ENCODE data around the gene FNDC8. TPM values are rescaled to one million over a fixed set of nuclear protein-coding genes. Genes with fewer than 3 reads are reported as not detected.

FNDC8 gene
- total RNA-seq, 2 experiments from 2014 or later, result not detected

DNA sequence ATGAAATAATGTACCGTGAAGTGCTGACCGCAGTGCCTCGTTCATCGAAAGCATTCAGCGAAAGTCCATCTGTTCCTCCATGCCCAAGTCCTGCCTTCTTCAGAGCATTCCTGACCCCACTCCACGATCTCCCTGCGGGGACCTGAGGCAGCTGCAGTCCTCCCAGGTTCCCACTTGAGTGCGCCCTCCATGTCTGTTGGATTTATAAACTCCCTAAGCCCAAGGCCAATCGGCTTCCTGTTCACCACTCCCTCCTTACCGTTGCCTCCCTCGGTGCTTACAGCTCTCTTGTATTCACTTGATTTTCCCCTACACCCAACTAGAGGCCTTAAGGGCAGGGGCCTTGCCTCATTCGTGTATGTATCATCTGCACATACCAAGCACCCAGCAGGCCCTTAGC lies 4.6 kb upstream of the FNDC8 start:
- ChIA-PET CTCF (interaction anchor here (4.2 kb wide), 1 partner anchor 118 kb away, joined by 59 read pairs; no protein-coding TSS in a partner anchor), POLR2A (interaction anchor here (1.0 to 1.5 kb wide), 2 partner anchors 23 to 126 kb away, joined by 3 to 4 read pairs; no protein-coding TSS in a partner anchor)
- peaks cover 28% of the 10 kb centered on the region for H3K4me1 Mint-ChIP-seq (ENCODE audit: low read depth)
- intact Hi-C loops (cut with micrococcal nuclease), result no loop called here
- DNase-seq (no peak), ATAC-seq (no peak)
- TF ChIP-seq, protein P1, sequence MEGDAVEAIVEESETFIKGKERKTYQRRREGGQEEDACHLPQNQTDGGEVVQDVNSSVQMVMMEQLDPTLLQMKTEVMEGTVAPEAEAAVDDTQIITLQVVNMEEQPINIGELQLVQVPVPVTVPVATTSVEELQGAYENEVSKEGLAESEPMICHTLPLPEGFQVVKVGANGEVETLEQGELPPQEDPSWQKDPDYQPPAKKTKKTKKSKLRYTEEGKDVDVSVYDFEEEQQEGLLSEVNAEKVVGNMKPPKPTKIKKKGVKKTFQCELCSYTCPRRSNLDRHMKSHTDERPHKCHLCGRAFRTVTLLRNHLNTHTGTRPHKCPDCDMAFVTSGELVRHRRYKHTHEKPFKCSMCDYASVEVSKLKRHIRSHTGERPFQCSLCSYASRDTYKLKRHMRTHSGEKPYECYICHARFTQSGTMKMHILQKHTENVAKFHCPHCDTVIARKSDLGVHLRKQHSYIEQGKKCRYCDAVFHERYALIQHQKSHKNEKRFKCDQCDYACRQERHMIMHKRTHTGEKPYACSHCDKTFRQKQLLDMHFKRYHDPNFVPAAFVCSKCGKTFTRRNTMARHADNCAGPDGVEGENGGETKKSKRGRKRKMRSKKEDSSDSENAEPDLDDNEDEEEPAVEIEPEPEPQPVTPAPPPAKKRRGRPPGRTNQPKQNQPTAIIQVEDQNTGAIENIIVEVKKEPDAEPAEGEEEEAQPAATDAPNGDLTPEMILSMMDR (IDR thresholded peaks at IDR 0.05), result no peak
- H3K27me3 Mint-ChIP-seq, result no peaks in the 10 kb centered on the region
- peaks cover 33% of the 10 kb centered on the region for H3K36me3 Mint-ChIP-seq (ENCODE audit: low read depth)
- no peak overlapping the region for H3K27ac Mint-ChIP-seq
- H3K9me3 Mint-ChIP-seq, result no peaks in the 10 kb centered on the region
- no peak overlapping the region for H3K4me3 Mint-ChIP-seq

DNA sequence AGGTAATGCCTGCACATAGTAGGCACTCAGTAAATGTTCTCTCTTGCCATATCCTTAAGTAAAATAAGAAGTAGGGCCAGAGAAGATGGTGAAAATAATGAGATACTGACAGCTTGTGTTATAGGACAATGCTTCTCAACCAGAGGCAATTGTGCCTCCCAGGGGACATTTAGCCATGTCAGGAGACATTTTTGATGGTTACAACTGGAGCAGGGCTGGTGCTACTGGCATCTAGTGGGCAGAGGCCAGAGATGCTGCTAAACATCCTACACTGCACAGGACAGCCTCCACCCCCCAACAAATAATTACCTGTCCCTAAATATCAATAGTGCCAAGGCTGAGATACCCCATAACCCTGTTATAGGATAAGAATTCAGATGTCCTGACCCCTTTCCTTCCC lies 3.4 kb upstream of the FNDC8 start:
- intact Hi-C loops (cut with micrococcal nuclease), result no loop called here
- ATAC-seq, result no peak
- Mint-ChIP-seq H3K9me3 (no peaks in the 10 kb centered on the region), H3K4me3 (peak overlapping the region; percentile 87), H3K36me3 (ENCODE audit: low read depth) (peaks cover 31% of the 10 kb centered on the region), H3K4me1 (ENCODE audit: low read depth) (peaks cover 28% of the 10 kb centered on the region), H3K27ac (peak overlapping the region; percentile 87), H3K27me3 (no peaks in the 10 kb centered on the region)
- peak; percentile 54 for DNase-seq
- TF ChIP-seq, protein P1 (IDR thresholded peaks at IDR 0.05), result peak; percentile 58
- ChIA-PET POLR2A (interaction anchor here (1.5 to 3.5 kb wide), 5 partner anchors 11 to 137 kb away, joined by 4 to 33 read pairs (median 15); partner anchors contain the start of gene LIG3), CTCF (interaction anchor here (1.0 to 4.2 kb wide), 16 partner anchors 10 to 145 kb away, joined by 3 to 59 read pairs (median 16); partner anchors contain the start of gene LIG3)

DNA sequence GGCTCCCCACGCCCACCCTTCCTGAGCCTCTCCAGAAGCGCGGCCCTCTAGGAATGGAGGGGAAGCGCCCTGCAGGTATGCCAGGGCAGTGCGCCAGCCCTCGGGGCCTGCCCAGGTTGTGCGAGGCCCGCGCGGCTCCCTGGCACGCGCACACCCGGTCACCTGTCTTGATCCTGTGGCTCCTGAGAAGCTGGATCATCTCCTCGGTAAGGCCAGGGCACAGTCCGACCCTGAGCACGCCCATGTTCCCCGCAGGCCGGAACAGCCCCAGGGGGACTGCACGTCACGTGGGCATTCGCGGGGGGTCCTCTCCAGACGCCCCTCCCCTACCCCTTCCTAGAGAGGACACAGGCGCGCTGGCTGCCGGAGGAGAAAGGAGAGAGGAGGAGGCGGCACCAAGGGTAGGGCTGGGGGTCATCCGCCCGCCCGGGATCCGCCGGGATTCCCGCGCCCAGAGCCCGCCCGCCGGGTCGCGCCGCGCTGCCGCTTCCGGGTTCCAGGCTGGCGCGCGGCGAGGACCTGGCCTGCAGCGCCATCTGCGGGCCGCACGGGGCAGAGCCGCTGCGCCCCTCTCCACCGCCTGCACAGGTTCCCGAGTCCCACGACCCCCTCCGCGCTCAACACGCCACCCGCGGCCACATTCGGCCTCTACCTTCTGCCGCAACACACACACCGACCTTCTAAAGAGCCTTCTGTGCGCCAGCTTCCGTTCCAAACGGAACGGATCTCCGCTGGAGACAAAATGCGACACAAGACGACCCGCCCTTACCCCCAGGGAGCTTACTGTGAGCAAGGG lies 1.8 kb upstream of the FNDC8 start, which contains the start of gene RAD51D:
Gene RAD51D, minus strand, starts transcription at position 491 of the 796 bp plus-strand sequence. Its CDS starts 247 bp downstream, at position 244.
- H3K27me3 Mint-ChIP-seq, result no peaks in the 10 kb centered on the region
- H3K4me3 Mint-ChIP-seq, result peak within 1 kb of the TSS; percentile 87
- peaks cover 25% of the 10 kb centered on the region for H3K4me1 Mint-ChIP-seq (ENCODE audit: low read depth)
- intact Hi-C loops (cut with micrococcal nuclease), result loop anchor here (5.0 kb wide), 2 partner anchors 122 to 577 kb away; no protein-coding TSS in a partner anchor
- POLR2A ChIA-PET, result interaction anchor here (0.7 to 3.5 kb wide), 18 partner anchors 9 to 583 kb away, joined by 3 to 33 read pairs (median 6); partner anchors contain the start of gene LIG3
- H3K9me3 Mint-ChIP-seq, result no peaks in the 10 kb centered on the region
- peak; percentile 90 for ATAC-seq
- TF ChIP-seq, protein P1 (IDR thresholded peaks at IDR 0.05), result peak; percentile 91
- peaks cover 31% of the 10 kb centered on the region for H3K36me3 Mint-ChIP-seq (ENCODE audit: low read depth)
- CTCF ChIA-PET, result interaction anchor here (0.6 to 4.2 kb wide), 64 partner anchors 8 to 700 kb away, joined by 3 to 59 read pairs (median 4); partner anchors contain the start of genes LIG3, NLE1 and RFFL
- peak within 1 kb of the TSS; percentile 91 for H3K27ac Mint-ChIP-seq
- peak; percentile 83 for DNase-seq

DNA sequence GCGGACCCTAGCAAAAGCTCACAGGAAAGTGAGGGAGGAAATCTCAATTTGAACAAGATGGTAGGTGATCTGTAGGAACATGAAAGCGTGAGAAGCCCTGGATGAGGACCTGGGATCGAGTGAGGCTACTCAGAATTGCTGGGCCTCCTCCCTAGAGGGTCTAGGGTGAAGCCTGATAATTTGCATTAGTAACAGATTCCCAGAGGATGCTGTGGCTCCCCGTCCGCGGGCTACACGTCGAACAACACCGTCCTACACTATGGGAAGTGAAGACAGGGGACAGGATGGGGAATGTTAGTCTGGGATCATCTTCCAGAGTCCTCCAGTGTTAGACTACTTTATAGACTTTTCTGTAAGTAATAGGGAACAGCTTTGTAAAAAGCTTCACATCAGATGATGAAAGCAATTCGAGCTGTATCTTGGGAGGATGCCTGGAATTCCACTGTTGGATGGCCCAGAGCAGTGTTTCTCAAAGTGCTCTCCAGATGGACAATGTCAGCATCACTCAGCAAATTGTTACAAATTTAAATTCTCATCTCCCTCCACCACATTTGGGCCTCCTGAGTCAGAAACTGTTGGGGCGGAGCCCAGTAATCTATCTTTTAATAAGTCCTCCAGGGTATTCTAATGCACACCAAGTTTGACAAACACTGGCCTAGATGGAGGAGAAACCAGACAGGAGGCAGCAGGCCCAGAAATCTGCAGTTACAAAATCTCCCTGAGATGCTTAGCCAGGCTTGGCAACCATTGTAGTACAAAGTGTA lies 6.5 kb downstream of the FNDC8 start:
- intact Hi-C loops (cut with micrococcal nuclease), result no loop called here
- Mint-ChIP-seq H3K27ac (no peak overlapping the region), H3K4me3 (no peak overlapping the region), H3K36me3 (ENCODE audit: low read depth) (peaks cover 23% of the 10 kb centered on the region), H3K27me3 (no peaks in the 10 kb centered on the region), H3K4me1 (ENCODE audit: low read depth) (peaks cover 3% of the 10 kb centered on the region), H3K9me3 (no peaks in the 10 kb centered on the region)
- ATAC-seq (no peak), DNase-seq (no peak)
- TF ChIP-seq, protein P1 (IDR thresholded peaks at IDR 0.05), result no peak
- CTCF ChIA-PET, result interaction anchor here (0.7 to 3.3 kb wide), 2 partner anchors 9 to 13 kb away, joined by 3 to 19 read pairs; partner anchors contain the start of gene RAD51D
- POLR2A ChIA-PET, result interaction anchor here (1.1 to 4.8 kb wide), 5 partner anchors 8 to 13 kb away, joined by 4 to 26 read pairs (median 10); partner anchors contain the start of genes NLE1 and RAD51D

All from activated CD8-positive, alpha-beta T cell treated with anti-CD3 and anti-CD28 coated beads for 36 hours (primary cell).